GM19240 (cell line): ENCODE measurements around the gene JDP2.

ENCODE experiments used
- DNase-seq: peaks from one replicate; pipeline ENCODE4 v3.0.0; 2011; ENCODE audit warnings: low spot score; ENCODE audit not compliant: insufficient read length

Gene JDP2

GRCh38 chr14:75409316-75410205, 18.3 kb upstream of the JDP2 start:
- no peak for DNase-seq

GRCh38 chr14:75411214-75411540, 16.6 kb upstream of the JDP2 start:
- DNase-seq, result no peak

GRCh38 chr14:75413013-75413412, 14.8 kb upstream of the JDP2 start:
- DNase-seq, result no peak

- no peak for DNase-seq
Observed at GRCh38 chr14:75417674-75418073, 10.1 kb upstream of the JDP2 start.

GRCh38 chr14:75418850-75419768, 8.7 kb upstream of the JDP2 start:
- DNase-seq, result no peak

GRCh38 chr14:75422169-75422568, 5.7 kb upstream of the JDP2 start:
- no peak for DNase-seq

GRCh38 chr14:75424496-75424895, 3.3 kb upstream of the JDP2 start:
- DNase-seq, result no peak

GRCh38 chr14:75425446-75425845, 2.4 kb upstream of the JDP2 start:
- DNase-seq, result no peak

- no peak for DNase-seq
Observed at GRCh38 chr14:75426332-75427125, 1.3 kb upstream of the JDP2 start.

- DNase-seq, result no peak
Observed at GRCh38 chr14:75427126-75427481, 718 bp upstream of the JDP2 start.

GRCh38 chr14:75428230-75429104, 645 bp downstream of the JDP2 start:
- no peak for DNase-seq

GRCh38 chr14:75429562-75429961, 1.7 kb downstream of the JDP2 start:
- DNase-seq, result no peak

GRCh38 chr14:75430116-75430515, 2.3 kb downstream of the JDP2 start:
- no peak for DNase-seq

- DNase-seq, result no peak
Observed at GRCh38 chr14:75430526-75430925, 2.7 kb downstream of the JDP2 start.

GRCh38 chr14:75430976-75431375, 3.2 kb downstream of the JDP2 start:
- no peak for DNase-seq

GRCh38 chr14:75431827-75432226, 4.0 kb downstream of the JDP2 start:
- DNase-seq, result no peak

GRCh38 chr14:75432411-75432810, 4.6 kb downstream of the JDP2 start:
- no peak for DNase-seq

- DNase-seq, result no peak
Observed at GRCh38 chr14:75433631-75434071, 5.8 kb downstream of the JDP2 start.

- DNase-seq, result no peak
Observed at GRCh38 chr14:75434138-75434889, 6.5 kb downstream of the JDP2 start.

- no peak for DNase-seq
Observed at GRCh38 chr14:75434890-75435248, 7.0 kb downstream of the JDP2 start.
